ENCODE results near the gene RNU7-1. TPM values are rescaled to one million over a fixed set of nuclear protein-coding genes. Genes with fewer than 3 reads are reported as not detected.

The RNU7-1 gene
- total RNA-seq, 1 experiment from 2014 or later: not detected

DNA sequence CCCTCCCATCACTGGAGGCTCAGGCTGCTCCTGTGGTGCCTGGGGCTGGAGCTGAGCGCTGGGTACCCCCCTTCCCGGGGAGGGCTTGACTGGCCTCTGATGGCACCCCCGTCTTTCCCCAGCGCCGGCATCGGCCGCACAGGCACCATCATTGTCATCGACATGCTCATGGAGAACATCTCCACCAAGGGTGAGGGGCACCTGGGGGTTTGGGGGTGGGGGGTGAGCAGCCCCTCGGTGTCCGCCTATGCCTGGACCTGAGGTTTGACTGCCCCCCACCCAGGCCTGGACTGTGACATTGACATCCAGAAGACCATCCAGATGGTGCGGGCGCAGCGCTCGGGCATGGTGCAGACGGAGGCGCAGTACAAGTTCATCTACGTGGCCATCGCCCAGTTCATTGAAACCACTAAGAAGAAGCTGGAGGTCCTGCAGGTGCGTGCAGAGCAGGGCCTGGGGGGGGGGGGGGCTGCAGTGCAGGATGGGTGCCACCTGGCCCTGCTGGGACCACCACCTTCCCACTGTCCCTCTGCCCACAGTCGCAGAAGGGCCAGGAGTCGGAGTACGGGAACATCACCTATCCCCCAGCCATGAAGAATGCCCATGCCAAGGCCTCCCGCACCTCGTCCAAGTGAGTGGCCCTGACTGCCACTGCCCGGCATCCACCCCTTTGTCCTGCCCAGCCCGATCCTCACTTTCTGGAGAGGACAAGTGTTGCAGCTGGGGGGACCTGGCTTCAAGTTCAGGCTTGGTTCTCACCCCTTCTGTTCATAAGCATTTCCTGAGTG, 16.4 kb downstream of the RNU7-1 start:
- in situ Hi-C loops (cut with HindIII; ENCODE audit: low pct_unique_long_range_greater_than_20kb, low sequenced_read_pairs): no loop called here
- no peak for DNase-seq (ENCODE audit: low read depth)

DNA sequence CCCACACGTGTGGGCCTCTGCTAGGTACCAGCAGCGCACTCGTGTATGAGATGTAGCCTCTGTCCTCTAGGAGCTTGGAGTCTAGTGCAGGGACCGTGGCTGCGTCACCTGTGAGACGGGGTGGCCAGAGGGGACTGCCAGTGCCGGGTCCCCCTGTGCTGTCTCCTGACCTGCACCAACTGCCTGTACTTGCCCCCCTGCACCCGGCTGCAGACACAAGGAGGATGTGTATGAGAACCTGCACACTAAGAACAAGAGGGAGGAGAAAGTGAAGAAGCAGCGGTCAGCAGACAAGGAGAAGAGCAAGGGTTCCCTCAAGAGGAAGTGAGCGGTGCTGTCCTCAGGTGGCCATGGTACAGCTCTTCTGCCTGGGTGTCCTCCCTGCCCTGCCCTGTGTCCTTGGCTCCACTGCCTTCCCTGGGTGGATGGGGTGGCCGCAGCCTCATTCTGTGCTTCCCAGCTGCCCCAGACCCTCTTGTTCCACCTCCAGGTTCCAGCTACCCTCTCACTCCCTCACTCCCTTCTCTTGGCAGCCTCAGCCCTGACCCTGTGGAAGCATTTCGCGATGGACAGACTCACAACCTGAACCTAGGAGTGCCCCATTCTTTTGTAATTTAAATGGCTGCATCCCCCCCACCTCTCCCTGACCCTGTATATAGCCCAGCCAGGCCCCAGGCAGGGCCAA, 17.1 kb downstream of the RNU7-1 start:
- no peak for DNase-seq (ENCODE audit: low read depth)
- in situ Hi-C loops (cut with HindIII; ENCODE audit: low pct_unique_long_range_greater_than_20kb, low sequenced_read_pairs): no loop called here

DNA sequence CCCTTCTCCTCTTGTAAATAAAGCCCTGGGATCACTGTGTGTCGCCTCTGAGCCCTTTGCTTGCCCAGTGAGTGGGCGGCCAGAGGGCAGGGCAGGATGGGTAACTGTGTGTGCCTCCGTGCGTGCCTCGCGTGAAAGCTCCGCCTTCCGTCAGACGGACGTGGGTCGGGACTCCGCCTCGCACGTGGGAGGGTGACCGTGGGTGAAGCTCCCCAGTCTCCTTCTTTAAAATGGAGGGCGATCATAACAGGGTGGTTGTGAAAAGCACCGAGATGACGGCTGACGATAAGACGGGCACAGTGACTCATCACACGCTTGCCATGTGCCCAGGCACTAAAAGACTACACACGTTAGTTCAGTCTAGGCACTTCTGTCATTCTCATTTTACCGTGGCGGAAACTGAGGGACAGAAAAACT, 17.7 kb downstream of the RNU7-1 start:
- no peak for DNase-seq (ENCODE audit: low read depth)
- in situ Hi-C loops (cut with HindIII; ENCODE audit: low pct_unique_long_range_greater_than_20kb, low sequenced_read_pairs): no loop called here

DNA sequence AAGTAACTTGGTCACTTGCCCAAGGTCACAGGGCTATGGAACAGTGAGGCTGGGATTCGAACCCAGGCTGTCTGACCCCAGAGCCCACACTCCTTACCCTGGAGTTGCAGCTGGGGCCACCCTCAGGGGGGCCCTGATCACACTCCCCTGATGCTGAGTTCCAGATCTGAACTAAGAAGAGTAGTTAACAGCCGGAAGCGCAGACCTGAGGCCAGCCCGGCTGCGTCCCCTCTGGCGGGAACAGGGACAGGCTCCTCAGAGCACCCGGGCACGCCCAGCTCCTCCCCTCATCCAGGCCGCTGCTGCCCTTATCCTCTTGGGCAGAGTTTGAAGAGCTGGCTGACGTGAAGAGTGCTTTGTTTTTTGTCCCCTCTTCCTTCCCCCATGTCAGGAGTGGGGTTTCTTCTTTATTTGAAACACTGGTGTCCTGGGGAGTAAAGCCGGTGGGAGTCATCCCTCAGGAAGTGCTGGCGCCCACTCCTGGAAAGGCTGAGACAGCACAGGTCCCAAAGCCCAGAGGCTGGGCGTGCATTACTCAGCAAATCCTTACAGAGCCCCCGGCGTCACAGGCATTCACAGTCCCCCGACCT, 18.2 kb downstream of the RNU7-1 start:
- in situ Hi-C loops (cut with HindIII; ENCODE audit: low pct_unique_long_range_greater_than_20kb, low sequenced_read_pairs): no loop called here
- peak; percentile 59 for DNase-seq (ENCODE audit: low read depth)

DNA sequence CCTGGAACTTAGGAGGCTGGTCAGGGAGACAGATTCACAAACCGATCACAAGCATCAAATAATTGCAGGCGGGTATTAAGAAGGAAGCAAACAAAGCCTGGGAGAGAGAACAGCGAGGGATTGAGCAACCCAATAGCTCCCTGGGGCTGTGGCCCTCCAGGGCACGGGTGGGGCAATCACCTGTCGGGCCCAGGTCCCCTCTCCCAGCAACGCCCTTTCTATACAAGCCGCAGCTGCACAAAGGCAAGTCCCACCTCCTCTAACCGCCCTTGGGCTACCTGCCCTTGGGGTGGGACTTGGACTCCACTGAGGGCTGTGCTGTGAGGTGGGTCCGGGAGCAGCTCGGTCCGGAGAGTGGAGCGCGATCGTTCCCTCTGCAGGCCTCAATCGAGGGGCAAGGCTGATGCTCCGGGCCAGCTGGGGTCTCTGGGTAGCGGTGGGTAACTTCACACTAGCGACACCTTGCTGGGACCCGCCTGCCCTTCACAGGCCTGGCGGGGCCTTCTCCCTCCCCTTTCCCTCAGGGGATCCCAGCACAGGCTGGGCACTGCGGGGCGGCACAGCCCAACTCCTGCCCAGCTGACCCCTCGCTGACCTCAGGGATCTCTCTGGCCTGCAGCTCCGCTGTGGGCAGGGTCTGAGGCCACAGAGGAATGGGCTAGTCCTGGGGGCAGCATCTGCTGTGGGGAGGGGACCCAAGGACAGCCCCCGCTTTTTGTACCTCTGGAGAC, 18.8 kb downstream of the RNU7-1 start:
- in situ Hi-C loops (cut with HindIII; ENCODE audit: low pct_unique_long_range_greater_than_20kb, low sequenced_read_pairs): no loop called here
- DNase-seq (ENCODE audit: low read depth): no peak

DNA sequence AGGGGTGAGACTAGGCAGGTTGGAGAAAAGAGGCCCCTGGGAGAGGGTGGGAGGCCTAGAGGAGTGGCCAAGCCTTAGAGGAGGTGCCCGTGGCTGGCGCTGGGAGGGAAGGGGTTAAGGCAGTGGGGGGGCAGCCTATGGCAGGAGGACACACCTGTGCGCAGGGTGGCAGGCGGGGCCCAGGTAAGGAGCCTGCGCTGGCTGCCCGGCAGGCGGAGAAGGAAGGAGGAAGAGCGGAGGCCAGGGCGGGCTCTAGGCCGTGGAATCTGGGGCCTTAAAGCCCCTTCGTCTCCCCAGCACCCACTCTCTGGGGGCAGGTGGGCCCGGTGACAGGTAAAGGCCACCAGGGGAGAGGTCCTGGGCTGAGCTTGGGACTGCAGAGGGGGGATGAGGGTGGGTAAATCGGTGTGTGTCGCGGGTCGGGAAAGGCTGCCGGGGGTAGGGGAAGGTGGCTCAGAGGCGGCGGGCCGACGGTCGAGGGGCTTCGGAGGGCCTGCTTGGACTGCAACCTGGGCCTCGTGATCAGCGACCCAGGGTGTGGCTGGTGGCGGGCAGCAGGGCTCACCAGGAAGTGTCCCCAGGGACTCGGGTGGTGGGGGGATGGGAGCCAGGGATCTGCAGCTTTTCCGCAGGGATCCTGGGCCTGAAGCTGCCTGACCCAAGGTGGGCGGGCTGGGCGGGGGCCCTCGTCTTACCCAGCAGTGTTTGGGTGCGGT, 19.6 kb downstream of the RNU7-1 start:
- in situ Hi-C loops (cut with HindIII; ENCODE audit: low pct_unique_long_range_greater_than_20kb, low sequenced_read_pairs): no loop called here
- no peak for DNase-seq (ENCODE audit: low read depth)

DNA sequence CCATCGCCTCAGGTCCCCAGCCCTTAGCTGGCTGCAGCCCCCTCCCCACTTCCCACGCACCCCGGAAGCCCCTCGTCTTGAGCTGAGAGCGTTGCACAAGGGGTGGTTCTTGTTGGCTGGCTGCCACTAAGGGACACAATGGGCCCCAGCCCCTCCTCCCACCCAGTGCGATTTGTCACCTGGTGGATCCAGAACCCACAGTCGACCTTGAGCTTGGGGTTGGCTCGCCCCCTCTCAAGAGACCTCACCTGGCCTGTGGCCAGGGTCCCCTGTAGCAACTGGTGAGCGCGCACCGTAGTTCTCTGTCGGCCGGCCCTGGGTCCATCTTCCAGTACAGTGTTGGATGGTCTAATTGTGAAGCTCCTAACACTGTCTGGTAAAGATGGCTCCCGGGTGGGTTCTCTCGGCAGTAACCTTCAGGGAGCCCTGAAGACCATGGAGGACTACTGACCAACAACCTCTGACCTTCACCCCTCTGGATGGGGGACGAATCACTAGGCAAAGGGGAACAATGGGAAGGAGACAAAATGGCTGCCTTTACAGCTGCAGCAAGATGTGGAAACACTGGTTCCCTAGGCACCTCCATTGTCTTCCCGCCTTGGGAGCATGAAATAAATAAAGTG, 20.3 kb downstream of the RNU7-1 start:
- DNase-seq (ENCODE audit: low read depth): no peak
- in situ Hi-C loops (cut with HindIII; ENCODE audit: low pct_unique_long_range_greater_than_20kb, low sequenced_read_pairs): no loop called here

DNA sequence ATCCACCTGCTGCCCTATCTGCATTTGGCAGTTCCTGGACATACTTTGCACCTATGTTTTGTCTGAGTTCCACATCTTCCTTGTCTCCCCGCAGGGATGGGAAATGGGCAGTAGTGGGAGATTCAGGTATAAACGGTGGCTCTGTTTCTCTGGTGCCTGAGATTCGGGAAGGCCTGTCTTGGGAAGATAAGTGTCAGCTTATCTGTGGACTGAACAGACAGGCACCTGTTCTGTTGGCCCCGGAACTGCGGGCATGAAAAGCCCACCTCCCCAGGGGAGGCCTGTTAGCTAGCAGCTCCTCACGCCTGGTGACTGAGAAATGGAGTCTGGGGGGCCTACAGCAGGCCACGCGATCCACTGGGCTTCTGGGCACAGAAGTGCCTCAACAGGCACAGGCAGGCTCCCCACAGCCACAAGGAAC, 21.0 kb downstream of the RNU7-1 start:
- in situ Hi-C loops (cut with HindIII; ENCODE audit: low pct_unique_long_range_greater_than_20kb, low sequenced_read_pairs): no loop called here
- DNase-seq (ENCODE audit: low read depth): no peak

DNA sequence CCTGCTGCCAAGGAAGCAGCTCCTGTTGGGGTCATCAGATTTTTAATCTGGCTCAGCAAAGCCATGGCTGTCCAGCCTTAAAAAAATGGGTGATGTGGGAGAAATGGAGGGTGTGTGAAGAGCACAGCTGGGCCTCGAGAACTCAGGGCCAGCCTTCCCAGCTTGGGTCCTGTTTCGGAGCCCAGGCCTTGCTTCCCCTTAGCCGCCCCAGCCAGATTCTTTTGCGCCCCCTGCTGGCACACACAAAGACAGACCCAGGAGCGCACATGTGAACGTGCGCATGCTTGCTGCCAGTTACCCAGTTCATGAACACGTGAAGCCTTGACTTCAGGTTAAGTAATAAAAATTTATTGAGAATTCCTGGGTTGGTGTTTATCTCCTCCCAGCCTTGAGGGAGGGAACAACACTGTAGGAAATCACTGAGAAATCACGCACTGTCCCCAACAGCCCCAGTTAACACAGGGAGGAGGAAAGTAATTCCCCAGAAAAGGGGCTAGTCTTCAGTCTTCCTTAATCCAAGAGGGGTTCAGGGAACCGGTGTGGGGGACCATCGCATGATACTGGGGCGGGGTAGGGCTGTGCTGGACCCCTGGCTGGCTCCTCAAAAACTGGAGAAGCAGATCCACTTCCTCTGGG, 21.5 kb downstream of the RNU7-1 start:
- in situ Hi-C loops (cut with HindIII; ENCODE audit: low pct_unique_long_range_greater_than_20kb, low sequenced_read_pairs): no loop called here

DNA sequence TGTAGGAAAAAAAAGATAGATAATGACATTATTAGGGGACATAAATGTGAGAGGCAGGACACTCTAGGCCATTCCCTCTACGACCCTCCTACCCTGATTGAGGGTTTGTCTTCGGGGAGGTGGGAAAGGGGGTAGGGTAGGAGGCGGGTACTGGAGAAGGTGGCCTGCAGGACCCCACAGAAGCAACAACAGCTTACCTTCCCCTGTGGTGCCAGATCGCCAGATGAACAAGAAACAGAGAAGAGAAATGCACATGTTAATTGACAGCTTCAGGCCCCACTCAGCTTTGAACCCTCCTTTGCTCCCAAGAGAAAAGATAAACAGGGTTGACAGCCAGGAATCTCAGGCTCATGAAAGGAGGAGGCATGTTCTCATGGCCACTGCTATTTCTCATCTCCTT, 22.1 kb downstream of the RNU7-1 start:
- in situ Hi-C loops (cut with HindIII; ENCODE audit: low pct_unique_long_range_greater_than_20kb, low sequenced_read_pairs): no loop called here
- DNase-seq (ENCODE audit: low read depth): no peak

More for the DNA sequence above, 21.5 kb downstream of the RNU7-1 start:
- peak; percentile 75 for DNase-seq (ENCODE audit: low read depth)

DNA sequence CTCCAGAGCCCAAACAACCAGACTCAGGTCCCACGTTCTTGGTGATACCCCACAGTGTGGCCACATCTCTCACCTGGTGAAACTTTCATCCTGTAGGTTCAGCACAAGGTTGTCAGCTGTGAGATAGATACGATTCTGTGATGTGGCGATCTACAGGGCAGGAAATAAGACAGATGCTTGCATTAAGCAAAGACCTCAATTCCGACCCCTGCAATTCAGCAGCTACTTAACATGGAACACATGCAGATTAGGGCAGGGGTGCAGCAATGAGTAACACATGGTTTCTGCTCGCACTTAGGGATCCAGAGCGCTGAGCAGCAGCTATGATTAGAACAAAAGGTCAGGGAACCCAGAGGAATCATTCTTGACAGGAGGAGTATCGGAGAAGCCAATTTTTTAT, 22.7 kb downstream of the RNU7-1 start:
- in situ Hi-C loops (cut with HindIII; ENCODE audit: low pct_unique_long_range_greater_than_20kb, low sequenced_read_pairs): no loop called here
- DNase-seq (ENCODE audit: low read depth): no peak

DNA sequence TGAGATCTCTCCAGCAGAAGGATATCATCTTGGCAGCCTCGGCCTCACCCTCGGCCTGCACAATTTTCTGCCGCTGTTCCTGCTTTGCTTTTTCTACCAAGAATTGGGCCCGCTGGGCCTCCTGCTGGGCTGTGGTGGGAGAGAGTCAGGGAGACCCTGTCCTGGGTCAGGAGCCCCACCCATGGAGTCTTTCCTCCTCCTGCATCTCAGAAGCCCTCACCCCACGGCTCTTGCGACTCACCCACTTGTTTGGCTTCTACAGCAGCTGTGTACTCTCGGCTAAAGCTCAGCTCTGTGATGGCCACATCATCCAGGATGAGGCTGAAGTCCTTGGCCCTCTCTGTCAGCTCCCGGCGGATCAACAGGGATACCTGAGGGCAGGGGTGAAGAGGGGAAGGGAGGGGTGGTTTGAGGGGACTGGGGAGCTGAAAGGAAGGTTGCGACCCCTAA, 24.1 kb downstream of the RNU7-1 start:
- DNase-seq (ENCODE audit: low read depth): no peak
- in situ Hi-C loops (cut with HindIII; ENCODE audit: low pct_unique_long_range_greater_than_20kb, low sequenced_read_pairs): no loop called here

DNA sequence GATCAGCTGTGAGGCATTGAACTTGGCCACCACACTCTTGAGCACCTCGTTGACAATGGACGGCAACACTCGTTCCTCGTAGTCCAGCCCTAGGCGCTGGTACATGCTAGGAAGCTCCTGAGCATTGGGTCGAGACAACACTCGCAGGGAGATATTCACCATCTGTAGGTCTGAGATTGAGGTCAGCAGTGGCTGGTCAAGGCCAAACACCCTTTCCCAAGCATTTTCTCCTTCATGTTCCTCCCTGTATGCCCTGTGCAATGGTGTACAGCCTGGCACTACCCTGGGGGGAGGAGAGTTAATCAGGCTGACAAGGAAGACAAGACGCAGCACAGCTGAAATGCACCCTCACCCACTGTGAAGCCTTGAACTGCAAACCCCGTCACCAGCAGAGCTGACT, 24.8 kb downstream of the RNU7-1 start:
- in situ Hi-C loops (cut with HindIII; ENCODE audit: low pct_unique_long_range_greater_than_20kb, low sequenced_read_pairs): no loop called here
- no peak for DNase-seq (ENCODE audit: low read depth)

DNA sequence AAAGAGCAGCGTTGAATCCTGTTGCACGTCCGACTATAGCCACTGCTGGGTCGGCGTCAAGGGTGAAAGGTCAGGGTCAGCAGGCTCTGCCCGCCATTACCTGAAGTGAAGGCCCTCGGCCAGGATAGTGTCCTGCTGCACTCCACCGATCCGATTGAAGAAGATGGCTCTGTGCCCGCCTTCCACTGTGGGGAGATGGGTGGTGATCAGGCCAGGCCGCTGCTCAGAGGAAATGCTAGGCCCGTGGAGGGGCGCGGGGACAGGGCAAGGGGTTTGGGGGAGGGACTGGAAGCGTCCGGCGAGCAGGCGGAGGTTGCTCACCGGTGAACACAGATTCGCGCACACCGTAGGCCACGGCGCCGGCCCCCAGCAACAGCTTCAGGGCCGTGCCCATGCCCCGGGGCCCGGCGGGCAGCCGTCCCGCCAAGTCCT, 26.5 kb downstream of the RNU7-1 start:
- in situ Hi-C loops (cut with HindIII; ENCODE audit: low pct_unique_long_range_greater_than_20kb, low sequenced_read_pairs): no loop called here

DNA sequence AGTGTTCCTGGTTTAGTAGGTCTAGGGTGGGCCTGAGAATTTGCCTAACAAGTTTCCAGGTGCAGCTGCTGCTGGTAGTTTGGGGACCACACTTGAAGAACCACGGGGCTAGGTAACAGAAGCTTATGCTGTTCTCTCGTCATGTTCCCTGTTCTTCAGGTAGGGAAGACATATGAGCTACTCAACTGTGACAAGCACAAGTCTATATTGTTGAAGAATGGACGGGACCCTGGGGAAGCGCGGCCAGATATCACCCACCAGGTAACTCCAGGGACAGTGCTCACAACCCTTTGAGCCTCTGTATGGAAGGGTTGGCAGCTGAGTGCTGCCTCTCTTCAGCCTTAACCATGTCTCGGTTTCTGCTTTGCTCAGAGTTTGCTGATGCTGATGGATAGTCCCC, 30.6 kb downstream of the RNU7-1 start:
- in situ Hi-C loops (cut with HindIII; ENCODE audit: low pct_unique_long_range_greater_than_20kb, low sequenced_read_pairs): no loop called here
- no peak for DNase-seq (ENCODE audit: low read depth)

More for the DNA sequence above, 26.5 kb downstream of the RNU7-1 start:
- DNase-seq (ENCODE audit: low read depth): no peak

DNA sequence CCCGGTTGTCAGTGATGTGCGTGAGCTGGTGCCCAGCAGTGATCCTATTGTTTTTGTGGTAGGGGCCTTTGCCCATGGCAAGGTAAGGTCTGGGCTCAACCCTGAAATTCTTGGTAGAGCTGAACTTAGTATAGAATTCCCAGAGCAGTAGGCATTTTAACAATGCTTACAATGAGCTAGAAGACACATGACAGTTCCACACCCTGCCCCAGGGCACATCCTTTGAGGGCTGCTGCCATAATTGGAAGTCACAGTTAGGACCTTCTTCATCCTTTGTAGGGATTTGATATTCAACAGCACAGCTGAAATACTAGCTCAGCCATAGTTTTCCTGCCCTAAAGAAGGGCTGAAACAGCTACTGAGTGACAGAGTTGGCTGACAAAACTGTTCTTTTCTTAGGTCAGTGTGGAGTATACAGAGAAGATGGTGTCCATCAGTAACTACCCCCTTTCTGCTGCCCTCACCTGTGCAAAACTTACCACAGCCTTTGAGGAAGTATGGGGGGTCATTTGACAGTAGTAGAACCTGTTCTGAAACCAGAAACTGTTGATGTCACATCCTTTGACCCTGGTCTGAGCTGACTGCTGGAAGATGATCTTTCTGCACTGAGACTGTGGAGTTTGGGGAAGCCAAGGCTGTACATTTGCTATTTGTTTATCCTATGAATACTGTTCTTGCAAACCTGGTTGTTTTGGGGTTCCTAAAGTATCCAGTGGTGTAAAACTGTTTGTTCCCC, 31.8 kb downstream of the RNU7-1 start:
- in situ Hi-C loops (cut with HindIII; ENCODE audit: low pct_unique_long_range_greater_than_20kb, low sequenced_read_pairs): no loop called here
- no peak for DNase-seq (ENCODE audit: low read depth)

DNA sequence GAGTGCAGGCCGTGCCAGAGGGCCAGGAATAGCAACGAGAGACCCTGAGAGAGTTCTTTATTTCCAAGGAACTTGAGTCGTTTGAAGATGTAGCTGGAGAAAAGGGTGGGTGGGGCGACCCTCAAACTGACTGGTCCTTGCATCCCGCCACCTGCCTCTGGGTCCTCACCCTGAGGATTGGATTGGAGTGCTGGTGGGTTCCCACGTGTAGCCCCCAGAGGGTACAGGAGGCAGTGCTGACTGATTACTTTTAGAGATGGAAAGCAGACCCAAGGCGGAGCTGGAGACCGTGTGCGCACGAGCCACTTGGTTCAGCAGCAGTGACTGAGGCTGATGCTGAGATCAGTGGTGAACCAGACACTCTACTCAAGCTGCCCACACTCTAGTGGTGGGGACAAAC, 34.0 kb downstream of the RNU7-1 start:
- in situ Hi-C loops (cut with HindIII; ENCODE audit: low pct_unique_long_range_greater_than_20kb, low sequenced_read_pairs): no loop called here
- no peak for DNase-seq (ENCODE audit: low read depth)
